ENCODE results near the gene CSHL1. TPM values are rescaled to one million over a fixed set of nuclear protein-coding genes. Genes with fewer than 3 reads are reported as not detected.
"Not testable (repeated sequence)": the region's sequence is repeated elsewhere in the genome, so short reads cannot be mapped to it uniquely, and the experiment has no call there.

CSHL1 gene
- total RNA-seq, 2 experiments from 2014 or later: not detected

- POLR2A ChIA-PET: no interaction called here
- CTCF ChIA-PET: interaction anchor here (1.0 kb wide), 1 partner anchor 8 kb away, joined by 5 read pairs; no protein-coding TSS in a partner anchor
Measured at GRCh38 chr17:63927464-63928171, 16.6 kb upstream of the CSHL1 start.

- ChIA-PET CTCF (interaction anchor here (0.7 to 1.1 kb wide), 2 partner anchors 100 to 124 kb away, joined by 3 read pairs; no protein-coding TSS in a partner anchor), POLR2A (no interaction called here)
Measured at GRCh38 chr17:63926164-63926563, 15.1 kb upstream of the CSHL1 start.

GRCh38 chr17:63925615-63926014 is 14.6 kb upstream of the CSHL1 start:
- CTCF ChIA-PET: interaction anchor here (0.7 to 1.3 kb wide), 3 partner anchors 21 to 124 kb away, joined by 3 to 4 read pairs (median 3); no protein-coding TSS in a partner anchor
- POLR2A ChIA-PET: no interaction called here

GRCh38 chr17:63922402-63922801 is 11.3 kb upstream of the CSHL1 start:
- CTCF ChIA-PET: interaction anchor here (1.5 kb wide), 1 partner anchor 24 kb away, joined by 4 read pairs; no protein-coding TSS in a partner anchor
- POLR2A ChIA-PET: not testable (repeated sequence)

GRCh38 chr17:63920779-63921178 is 9.7 kb upstream of the CSHL1 start:
- POLR2A ChIA-PET: interaction anchor here (0.7 kb wide), 1 partner anchor 66 kb away, joined by 3 read pairs; no protein-coding TSS in a partner anchor
- CTCF ChIA-PET: interaction anchor here (1.1 to 3.6 kb wide), 5 partner anchors 26 to 109 kb away, joined by 3 to 36 read pairs (median 13); no protein-coding TSS in a partner anchor

GRCh38 chr17:63920050-63920449 is 9.0 kb upstream of the CSHL1 start:
- POLR2A ChIA-PET: not testable (repeated sequence)
- CTCF ChIA-PET: interaction anchor here (0.7 to 3.6 kb wide), 19 partner anchors 8 to 213 kb away, joined by 3 to 36 read pairs (median 5); partner anchors contain the start of genes CSHL1 and PRR29

- ChIA-PET CTCF (interaction anchor here (0.6 to 3.6 kb wide), 26 partner anchors 8 to 218 kb away, joined by 3 to 36 read pairs (median 5); partner anchors contain the start of genes CD79B, CSHL1, ICAM2 and PRR29), POLR2A (no interaction called here)
Measured at GRCh38 chr17:63919311-63919723, 8.3 kb upstream of the CSHL1 start.

GRCh38 chr17:63918789-63919305 is 7.8 kb upstream of the CSHL1 start, which contains the start of gene GH1:
Gene GH1, minus strand, starts transcription at chr17:63918839. Its CDS starts 63 bp downstream, at chr17:63918776.
- POLR2A ChIA-PET: not testable (repeated sequence)
- CTCF ChIA-PET: interaction anchor here (0.6 to 3.6 kb wide), 27 partner anchors 8 to 218 kb away, joined by 3 to 36 read pairs (median 5); partner anchors contain the start of genes CD79B, CSHL1 and ICAM2

- ChIA-PET POLR2A (no interaction called here), CTCF (interaction anchor here (0.6 to 3.6 kb wide), 12 partner anchors 14 to 215 kb away, joined by 3 to 36 read pairs (median 12); partner anchors contain the start of gene CD79B)
Measured at GRCh38 chr17:63918305-63918704, 7.2 kb upstream of the CSHL1 start.

GRCh38 chr17:63917646-63918045 is 6.6 kb upstream of the CSHL1 start:
- ChIA-PET CTCF (interaction anchor here (0.6 to 3.6 kb wide), 6 partner anchors 29 to 216 kb away, joined by 3 to 36 read pairs (median 12); no protein-coding TSS in a partner anchor), POLR2A (no interaction called here)

- CTCF ChIA-PET: interaction anchor here (1.3 to 3.6 kb wide), 5 partner anchors 12 to 216 kb away, joined by 3 to 36 read pairs (median 21); no protein-coding TSS in a partner anchor
- POLR2A ChIA-PET: not testable (repeated sequence)
Measured at GRCh38 chr17:63917206-63917605, 6.1 kb upstream of the CSHL1 start.

- ChIA-PET CTCF (interaction anchor here (1.3 to 1.7 kb wide), 2 partner anchors 13 to 51 kb away, joined by 3 to 4 read pairs; no protein-coding TSS in a partner anchor), POLR2A (no interaction called here)
Measured at GRCh38 chr17:63916566-63917185, 5.6 kb upstream of the CSHL1 start.

- POLR2A ChIA-PET: not testable (repeated sequence)
- CTCF ChIA-PET: interaction anchor here (1.2 to 1.7 kb wide), 2 partner anchors 13 to 110 kb away, joined by 4 read pairs; no protein-coding TSS in a partner anchor
Measured at GRCh38 chr17:63915753-63916152, 4.7 kb upstream of the CSHL1 start.

GRCh38 chr17:63914471-63914870 is 3.4 kb upstream of the CSHL1 start:
- CTCF ChIA-PET: interaction anchor here (0.7 to 1.3 kb wide), 2 partner anchors 9 to 18 kb away, joined by 3 read pairs; partner anchors contain the start of gene CD79B
- POLR2A ChIA-PET: no interaction called here

GRCh38 chr17:63911657-63912100 is 621 bp upstream of the CSHL1 start:
- POLR2A ChIA-PET: interaction anchor here (0.6 kb wide), 1 partner anchor 46 kb away, joined by 7 read pairs; no protein-coding TSS in a partner anchor
- CTCF ChIA-PET: interaction anchor here (0.7 to 3.7 kb wide), 14 partner anchors 8 to 252 kb away, joined by 3 to 17 read pairs (median 3); partner anchors contain the start of gene GH2

GRCh38 chr17:63910096-63910495 is 962 bp downstream of the CSHL1 start:
- ChIA-PET POLR2A (no interaction called here), CTCF (interaction anchor here (1.1 to 3.7 kb wide), 5 partner anchors 29 to 223 kb away, joined by 5 to 17 read pairs (median 10); partner anchors contain the start of gene GH2)

- CTCF ChIA-PET: interaction anchor here (2.4 kb wide), 1 partner anchor 223 kb away, joined by 10 read pairs; no protein-coding TSS in a partner anchor
- POLR2A ChIA-PET: not testable (repeated sequence)
Measured at GRCh38 chr17:63909586-63909985, 1.5 kb downstream of the CSHL1 start.

GRCh38 chr17:63907161-63907778 is 3.8 kb downstream of the CSHL1 start:
- POLR2A ChIA-PET: not testable (repeated sequence)
- CTCF ChIA-PET: interaction anchor here (0.8 to 2.2 kb wide), 5 partner anchors 19 to 226 kb away, joined by 3 to 4 read pairs (median 4); no protein-coding TSS in a partner anchor
